NK-92 (cell line): Measurements from ENCODE around the gene TPRG1.

Experiments used
- DNase-seq: peaks from one replicate; lab custom pipeline; 2025; ENCODE audit not compliant: unreplicated experiment; lab: John Stamatoyannopoulos, UW

TPRG1 gene

GRCh38 chr3:189276444-189277219 lies 104.9 kb downstream of the TPRG1 start:
- DNase-seq = no peak

GRCh38 chr3:189277711-189278110 lies 105.9 kb downstream of the TPRG1 start:
- DNase-seq = no peak

GRCh38 chr3:189278221-189278620 lies 106.5 kb downstream of the TPRG1 start:
- DNase-seq = no peak

- DNase-seq = no peak
These were observed 110.4 kb downstream of the TPRG1 start for GRCh38 chr3:189282189-189282588.

- no peak for DNase-seq
These were observed 111.0 kb downstream of the TPRG1 start for GRCh38 chr3:189282741-189283140.

GRCh38 chr3:189286188-189286587 lies 114.4 kb downstream of the TPRG1 start:
- no peak for DNase-seq

GRCh38 chr3:189286916-189287315 lies 115.1 kb downstream of the TPRG1 start:
- DNase-seq = no peak

GRCh38 chr3:189288348-189289235 lies 116.8 kb downstream of the TPRG1 start:
- no peak for DNase-seq

GRCh38 chr3:189289251-189289650 lies 117.5 kb downstream of the TPRG1 start:
- no peak for DNase-seq

GRCh38 chr3:189292667-189293484 lies 121.1 kb downstream of the TPRG1 start:
- no peak for DNase-seq

GRCh38 chr3:189294649-189295048 lies 122.9 kb downstream of the TPRG1 start:
- no peak for DNase-seq

GRCh38 chr3:189295089-189295488 lies 123.3 kb downstream of the TPRG1 start:
- no peak for DNase-seq

GRCh38 chr3:189297932-189298331 lies 126.2 kb downstream of the TPRG1 start:
- DNase-seq = no peak

GRCh38 chr3:189298469-189299375 lies 127.0 kb downstream of the TPRG1 start:
- DNase-seq = no peak

GRCh38 chr3:189300345-189300744 lies 128.6 kb downstream of the TPRG1 start:
- DNase-seq = no peak

GRCh38 chr3:189301479-189301878 lies 129.7 kb downstream of the TPRG1 start:
- DNase-seq = no peak

GRCh38 chr3:189303584-189303983 lies 131.8 kb downstream of the TPRG1 start:
- no peak for DNase-seq

GRCh38 chr3:189304465-189305351 lies 132.9 kb downstream of the TPRG1 start:
- no peak for DNase-seq

- no peak for DNase-seq
These were observed 133.6 kb downstream of the TPRG1 start for GRCh38 chr3:189305412-189305811.
